Spleen (tissue), 11 donors: Measurements from ENCODE around the gene HOXC10. TPM values are rescaled to one million over a fixed set of nuclear protein-coding genes. Genes with fewer than 3 reads are reported as not detected.

Experiments
- DNase-seq: peaks from one replicate; pipeline ENCODE4 v3.0.0-alpha.2; 2020
- H3K27ac ChIP-seq, 8 donors: fragments of 200-600 bp; sonication (generic) in 7 of 8; 1 replicate in 4 of 8; 2 replicates in 4 of 8; pipeline versions ENCODE4 v1.5.0 to v1.8.0; 2016 to 2021; ENCODE audit warnings: inconsistent platforms in 4 of 8, mild to moderate bottlenecking in 4 of 8, moderate library complexity in 1 of 8
- H3K27me3 ChIP-seq, 7 donors: fragments of 200-600 bp; sonication (generic) in 6 of 7; replicated peaks in 1 of 7; 1 replicate in 4 of 7; 2 replicates in 3 of 7; pipeline versions ENCODE4 v1.5.0 to v1.8.0; 2016 to 2021; ENCODE audit warnings: inconsistent platforms in 3 of 7, mild to moderate bottlenecking in 1 of 7
- H3K36me3 ChIP-seq, 6 donors: fragments of 200-600 bp; sonication (generic) in 5 of 6; 1 replicate in 4 of 6; 2 replicates in 2 of 6; pipeline versions ENCODE4 v1.5.0 to v1.8.0; 2016 to 2021; ENCODE audit warnings: inconsistent platforms in 2 of 6
- H3K4me1 ChIP-seq, 6 donors: fragments of 200-600 bp; sonication (generic) in 5 of 6; 1 replicate in 3 of 6; 2 replicates in 3 of 6; pipeline versions ENCODE4 v1.5.0 to v1.8.0; 2016 to 2021; ENCODE audit warnings: inconsistent platforms in 3 of 6
- H3K4me3 ChIP-seq, 8 donors: fragments of 200-600 bp; sonication (generic) in 7 of 8; 1 replicate in 4 of 8; 2 replicates in 4 of 8; pipeline versions ENCODE4 v1.5.0 to v1.8.0; 2016 to 2021; ENCODE audit warnings: inconsistent platforms in 4 of 8, mild to moderate bottlenecking in 4 of 8, moderate library complexity in 2 of 8
- H3K9me3 ChIP-seq, 8 donors: fragments of 200-600 bp; sonication (generic) in 7 of 8; 1 replicate in 4 of 8; 2 replicates in 4 of 8; pipeline versions ENCODE4 v1.5.0 to v1.8.0; 2016 to 2021; ENCODE audit warnings: inconsistent platforms in 4 of 8
- POLR2A ChIP-seq, 3 donors: fragments of 450-650 bp; IDR thresholded peaks; one replicate each; pipeline ENCODE4 v1.5.1; 2017; ENCODE audit warnings: antibody characterized with exemption in 3 of 3, mild to moderate bottlenecking in 1 of 3
- POLR2AphosphoS5 ChIP-seq, 3 donors: sonication (generic); formaldehyde crosslinking; IDR thresholded peaks; one replicate each; pipeline ENCODE4 v1.5.1; 2017; ENCODE audit warnings: antibody characterized with exemption in 3 of 3
- WGBS, 5 donors: extraction: QIAGEN DNeasy Blood & Tissue Kit in 3 of 5; methylation state at CpG; one replicate each; pipeline versions ENCODE4 v1.1.5 to v1.1.7; 2013 to 2018; 5-methylcytosine and 5-hydroxymethylcytosine counted together
- intact Hi-C: fragments of 100-400 bp; cut with DNase I; formaldehyde crosslinking; loops from one replicate; pipeline ENCODE4 v1.15.0; 2023; ENCODE audit warnings: low total_unique reads
- polyA plus RNA-seq, 3 donors: library from polyadenylated mRNA; stranded (reverse); fragments of 200-250 nt; gene quantifications; one replicate each; pipeline ENCODE4 v1.2.1, GENCODE V29; 2013
- total RNA-seq, 7 donors: library from RNA; depleted of rRNA in 3 of 7; stranded (reverse); fragments of >200 nt in 3 of 7; fragmentation: NEBNext Ultra II Directional in 4 of 7; extraction: Animal tissue kit (Norgen Biotek cat#: 25700) in 4 of 7; gene quantifications; one replicate each; pipeline versions ENCODE4 v1.1.0 to v1.2.1, GENCODE V29; 2016 to 2021
- TF ChIP-seq, protein P1 (sequence below), 11 experiments: fragments of 200-600 bp in 7 of 11; fragments of 450-650 bp in 4 of 11; sonication (generic) in 4 of 11; IDR thresholded peaks in 8 of 11; conservative IDR thresholded peaks in 3 of 11; 1 replicate in 7 of 11; 2 replicates in 4 of 11; pipeline versions ENCODE4 v1.4.0 to v1.8.0; 2016 to 2021; ENCODE audit warnings: antibody characterized with exemption in 11 of 11, inconsistent platforms in 4 of 11, mild to moderate bottlenecking in 1 of 11
- donor health status: healthy with polysubstance abuse.
- donor health status: DM: no; HTN: no; CAD: no; lungs with moderate emphysema.
- donor health status: DM: no; HTN: no; CAD: no.
- donor health status: Bipolar disorder and iron deficiency.
- donor health status: healthy.
- donor health status: DM: no; HTN: no; CAD: no.
- donor health status: DM: yes; HTN: yes; CAD: no.

The HOXC10 gene
- total and polyA plus RNA-seq, 10 donors, result not detected

DNA sequence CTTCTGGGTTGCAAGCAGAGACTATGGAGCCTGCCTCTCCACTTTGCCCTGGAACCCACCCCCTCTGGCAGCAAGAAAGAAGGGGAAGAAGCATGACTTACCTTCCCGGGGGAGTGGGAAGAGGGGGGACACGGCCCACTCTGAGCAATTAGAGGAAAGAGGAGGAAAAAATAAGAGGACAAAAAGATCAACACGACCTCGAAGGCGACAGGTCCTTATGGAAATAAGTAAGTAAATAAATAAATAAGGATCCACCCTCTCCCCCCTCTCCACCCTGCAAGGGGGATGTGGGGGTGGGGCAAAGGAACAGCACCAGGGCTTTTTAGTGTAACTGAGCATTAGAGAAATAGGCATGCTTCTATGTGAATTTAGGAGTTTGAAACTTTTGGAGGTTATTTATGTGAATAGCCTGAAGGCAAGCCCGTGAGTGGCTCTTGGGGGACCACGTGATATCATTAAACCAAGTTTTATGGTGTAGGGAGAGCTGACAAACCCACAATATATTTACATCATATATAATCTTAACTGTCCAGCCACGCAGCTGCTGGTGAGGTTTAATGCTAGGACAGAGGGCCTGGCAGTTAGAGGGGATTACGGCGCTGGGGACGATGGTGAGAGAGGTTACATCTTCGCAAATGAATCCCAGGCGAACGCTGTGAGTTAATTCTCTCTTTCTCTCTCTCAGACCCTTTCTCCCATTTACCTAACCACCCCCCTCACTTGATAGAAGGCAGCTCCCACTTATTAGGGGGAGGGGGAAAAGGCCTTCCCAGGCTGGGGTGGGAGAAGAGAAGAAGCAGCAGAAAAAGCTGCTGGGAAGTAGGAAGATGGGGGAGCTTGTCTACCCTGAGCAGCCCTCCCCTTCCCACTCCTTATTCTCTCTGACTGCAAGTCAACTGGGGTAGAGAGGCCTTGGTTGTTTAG is 52.7 kb downstream of the HOXC10 start:
- WGBS, 5 donors, result 40 to 55% (median 50%) methylated on average over 14 of the region's 14 CpGs
- Histone ChIP-seq H3K4me1 (peaks cover 5 to 24% (median 21%) of the 10 kb centered on the region in 6 donors), H3K27ac (no peak overlapping the region), H3K27me3 (peaks cover 3 to 100% (median 85%) of the 10 kb centered on the region in 7 donors), H3K4me3 (no peak overlapping the region), H3K9me3 (peaks cover 0 to 8% (median 4%) of the 10 kb centered on the region in 8 donors), H3K36me3 (no peaks in the 10 kb centered on the region)
- intact Hi-C loops, result no loop called here
- no peak for DNase-seq
- TF ChIP-seq POLR2AphosphoS5 (IDR thresholded peaks at IDR 0.05) (no peak), POLR2A (IDR thresholded peaks at IDR 0.05) (no peak)
- TF ChIP-seq, protein P1, sequence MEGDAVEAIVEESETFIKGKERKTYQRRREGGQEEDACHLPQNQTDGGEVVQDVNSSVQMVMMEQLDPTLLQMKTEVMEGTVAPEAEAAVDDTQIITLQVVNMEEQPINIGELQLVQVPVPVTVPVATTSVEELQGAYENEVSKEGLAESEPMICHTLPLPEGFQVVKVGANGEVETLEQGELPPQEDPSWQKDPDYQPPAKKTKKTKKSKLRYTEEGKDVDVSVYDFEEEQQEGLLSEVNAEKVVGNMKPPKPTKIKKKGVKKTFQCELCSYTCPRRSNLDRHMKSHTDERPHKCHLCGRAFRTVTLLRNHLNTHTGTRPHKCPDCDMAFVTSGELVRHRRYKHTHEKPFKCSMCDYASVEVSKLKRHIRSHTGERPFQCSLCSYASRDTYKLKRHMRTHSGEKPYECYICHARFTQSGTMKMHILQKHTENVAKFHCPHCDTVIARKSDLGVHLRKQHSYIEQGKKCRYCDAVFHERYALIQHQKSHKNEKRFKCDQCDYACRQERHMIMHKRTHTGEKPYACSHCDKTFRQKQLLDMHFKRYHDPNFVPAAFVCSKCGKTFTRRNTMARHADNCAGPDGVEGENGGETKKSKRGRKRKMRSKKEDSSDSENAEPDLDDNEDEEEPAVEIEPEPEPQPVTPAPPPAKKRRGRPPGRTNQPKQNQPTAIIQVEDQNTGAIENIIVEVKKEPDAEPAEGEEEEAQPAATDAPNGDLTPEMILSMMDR (IDR thresholded peaks at IDR 0.05 in 8 of 11, conservative IDR thresholded peaks at IDR 0.05 in 3 of 11), result no peak

- no peaks in the 10 kb centered on the region for H3K9me3 ChIP-seq
- DNase-seq, result no peak
- intact Hi-C loops, result no loop called here
- no peaks in the 10 kb centered on the region for H3K36me3 ChIP-seq
- no peak overlapping the region for H3K27ac ChIP-seq
- H3K4me1 ChIP-seq, result peaks cover 5 to 16% (median 14%) of the 10 kb centered on the region in 6 donors
- H3K4me3 ChIP-seq, result no peak overlapping the region
- 49 to 67% (median 61%) methylated on average over 5 of the region's 5 CpGs for WGBS, 5 donors
- no peak for TF ChIP-seq POLR2A (IDR thresholded peaks at IDR 0.05)
- H3K27me3 ChIP-seq, result peaks cover 0 to 100% (median 77%) of the 10 kb centered on the region in 7 donors
Observed at GRCh38 chr12:54038284-54038870, 53.4 kb downstream of the HOXC10 start.

DNA sequence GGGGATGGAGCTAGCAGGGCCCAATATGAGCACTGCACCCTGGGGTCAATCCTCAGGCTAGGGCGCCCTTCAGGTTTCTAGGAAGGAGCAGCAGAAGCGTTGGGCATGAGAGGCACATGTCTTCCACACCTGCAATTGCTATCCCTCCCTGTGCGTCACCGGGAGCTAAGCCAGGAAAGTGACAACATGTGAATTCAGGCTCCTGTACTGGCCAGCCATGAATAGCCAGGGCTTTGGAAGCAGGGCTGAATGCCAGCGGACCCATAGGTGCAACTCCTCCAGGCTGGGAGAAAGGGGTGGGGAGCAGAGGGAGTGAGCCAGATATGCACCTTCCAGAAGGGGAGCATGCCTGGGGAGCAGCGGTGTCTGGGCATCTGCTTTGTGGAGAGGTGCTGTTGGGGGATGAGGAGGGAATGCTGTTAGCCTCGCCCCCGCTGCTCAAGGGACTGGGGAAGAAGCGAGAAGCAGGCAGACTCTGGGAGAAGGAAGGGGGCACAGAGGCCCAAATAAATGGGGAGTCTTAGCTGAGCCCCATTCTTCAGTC is 54.0 kb downstream of the HOXC10 start:
- Histone ChIP-seq H3K36me3 (no peaks in the 10 kb centered on the region), H3K4me1 (peaks cover 2 to 10% (median 8%) of the 10 kb centered on the region in 6 donors), H3K27me3 (peaks cover 0 to 100% (median 71%) of the 10 kb centered on the region in 7 donors), H3K9me3 (no peaks in the 10 kb centered on the region), H3K27ac (no peak overlapping the region), H3K4me3 (no peak overlapping the region)
- DNase-seq, result no peak
- intact Hi-C loops, result no loop called here
- TF ChIP-seq, protein P1 (IDR thresholded peaks at IDR 0.05 in 8 of 11, conservative IDR thresholded peaks at IDR 0.05 in 3 of 11), result no peak
- TF ChIP-seq POLR2A (IDR thresholded peaks at IDR 0.05) (no peak), POLR2AphosphoS5 (IDR thresholded peaks at IDR 0.05) (no peak)
- WGBS, 5 donors, result 44 to 61% (median 55%) methylated on average over 8 to 9 of the region's 9 CpGs

GRCh38 chr12:54039417-54040147 is 54.6 kb downstream of the HOXC10 start:
- no peak for DNase-seq
- H3K4me3 ChIP-seq, result no peak overlapping the region
- peaks cover 0 to 100% (median 65%) of the 10 kb centered on the region in 7 donors for H3K27me3 ChIP-seq
- no peaks in the 10 kb centered on the region for H3K36me3 ChIP-seq
- H3K4me1 ChIP-seq, result peaks cover 0 to 4% (median 2%) of the 10 kb centered on the region in 6 donors
- TF ChIP-seq, protein P1 (IDR thresholded peaks at IDR 0.05 in 8 of 11, conservative IDR thresholded peaks at IDR 0.05 in 3 of 11), result no peak
- no peak for TF ChIP-seq POLR2A (IDR thresholded peaks at IDR 0.05)
- 24 to 34% (median 29%) methylated on average over 16 of the region's 16 CpGs for WGBS, 5 donors
- H3K27ac ChIP-seq, result no peak overlapping the region
- intact Hi-C loops, result no loop called here
- no peaks in the 10 kb centered on the region for H3K9me3 ChIP-seq
